Measurements from ENCODE around the gene RCCD1. TPM values are rescaled to one million over a fixed set of nuclear protein-coding genes. Genes with fewer than 3 reads are reported as not detected.
A peak's percentile ranks its signal among the peaks of the same experiment; 100 is the strongest.

Gene RCCD1
- total and polyA plus RNA-seq, 2 experiments from 2014 or later = 9.8 to 13.0 TPM

DNA sequence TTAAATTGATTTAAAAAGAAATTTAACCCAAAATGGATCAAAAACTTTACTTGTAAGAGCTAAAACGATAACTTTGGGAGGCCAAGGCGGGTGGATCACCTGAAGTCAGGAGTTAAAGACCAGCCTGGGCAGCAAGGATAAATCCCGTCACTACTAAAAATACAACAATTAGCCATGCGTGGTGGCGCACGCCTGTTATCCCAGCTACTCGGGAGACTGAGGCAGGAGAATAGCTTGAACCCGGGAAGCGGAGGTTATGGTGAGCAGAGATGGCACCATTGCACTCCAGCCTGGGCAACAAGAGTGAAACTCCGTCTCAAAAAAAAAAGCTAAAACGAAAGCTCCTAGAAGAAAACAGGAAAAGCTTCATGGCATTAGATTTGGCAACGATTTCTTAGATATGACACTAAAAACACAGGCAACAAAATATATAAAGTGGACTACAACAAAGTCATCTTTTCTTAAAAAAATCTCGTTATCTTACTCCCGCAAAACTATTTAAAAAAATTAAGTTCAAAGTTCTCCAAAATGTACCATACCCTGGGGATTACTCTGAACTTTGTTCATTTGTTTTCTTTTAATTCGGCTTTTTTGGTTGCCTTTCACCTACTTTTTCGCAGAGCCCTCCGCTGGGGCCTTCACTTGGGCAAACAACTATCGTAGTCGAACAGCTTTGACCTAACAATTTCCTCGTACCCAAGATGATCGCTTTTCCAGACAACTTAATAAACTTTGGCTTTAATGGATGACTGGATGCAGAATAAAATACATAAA lies 25.3 kb upstream of the RCCD1 start:
- in situ Hi-C loops (cut with MboI) = no loop called here
- peak; percentile 6 for DNase-seq

DNA sequence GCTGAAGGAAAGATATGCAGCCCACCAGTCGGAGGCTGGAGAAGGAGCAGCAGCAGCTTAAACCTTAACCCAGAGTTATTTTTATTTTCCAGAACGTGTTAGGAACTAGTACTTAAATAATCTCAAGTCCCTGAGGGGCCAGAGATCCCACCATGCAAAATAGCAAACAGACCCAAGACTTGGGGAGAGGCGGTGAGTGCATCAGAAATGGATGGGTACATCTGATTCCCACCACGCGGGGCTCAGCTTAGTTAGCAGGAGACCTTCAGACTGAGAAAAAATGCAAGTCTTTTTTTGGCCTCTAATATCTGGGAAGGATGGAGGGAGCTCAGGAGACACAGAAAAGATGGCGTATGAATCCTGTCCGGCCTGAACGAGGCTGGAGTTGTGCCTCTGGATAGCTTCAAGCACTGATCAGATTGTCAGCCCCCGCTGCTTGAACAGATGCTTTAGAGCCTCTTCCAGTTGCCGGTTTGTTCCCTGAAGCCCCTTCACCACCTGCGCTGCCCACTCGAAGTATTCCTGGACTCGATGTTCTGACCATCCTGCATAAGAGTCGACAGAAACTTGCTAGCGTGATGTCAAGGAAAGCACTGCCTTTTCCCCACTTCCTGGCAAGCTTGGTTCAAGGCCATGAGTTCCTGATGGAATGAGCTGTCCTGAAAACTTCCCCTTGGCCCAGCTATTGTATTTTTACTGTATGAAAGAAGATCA lies 23.7 kb upstream of the RCCD1 start:
- peaks cover 6% of the 10 kb centered on the region for H3K79me2 ChIP-seq (ENCODE audit: insufficient read depth)
- H3K9ac ChIP-seq = peak overlapping the region; percentile 89
- H3F3A ChIP-seq (ENCODE audit: insufficient read depth) = peaks cover 13% of the 10 kb centered on the region; the same call in 1 of the 2 replicates
- H3K27me3 ChIP-seq (replicated peaks; ENCODE audit: insufficient read depth) = no peaks in the 10 kb centered on the region
- WGBS, 2 experiments (ENCODE audit: low coverage in 1 of 2, low lambda C conversion rate in 2 of 2, missing lambda C conversion rate in 2 of 2) = 84 to 89% methylated on average over 15 of the region's 15 CpGs
- H3K4me2 ChIP-seq (ENCODE audit: unreplicated experiment) = peak overlapping the region; percentile 96
- H3K9me2 ChIP-seq (ENCODE audit: insufficient read depth) = no peaks in the 10 kb centered on the region
- no peaks in the 10 kb centered on the region for H3K9me3 ChIP-seq (ENCODE audit: low read depth)
- H3K36me3 ChIP-seq (ENCODE audit: low read depth) = no peaks in the 10 kb centered on the region
- peak overlapping the region; percentile 78; the same call in 1 of the 2 replicates for H3K27ac ChIP-seq
- in situ Hi-C loops (cut with MboI) = no loop called here
- DNase-seq = peak; percentile 33
- peak overlapping the region; percentile 85 for H3K4me3 ChIP-seq
- peak overlapping the region; percentile 99 for H2AFZ ChIP-seq
- H3K4me1 ChIP-seq (ENCODE audit: insufficient read depth) = peaks cover 12% of the 10 kb centered on the region
- TF ChIP-seq EZH2 (IDR thresholded peaks at IDR 0.05; ENCODE audit: insufficient read depth, poor library complexity, severe bottlenecking) = no peak
- TF ChIP-seq EZH2phosphoT487 (IDR thresholded peaks at IDR 0.05; ENCODE audit: insufficient read depth, low read depth) = no peak
- H4K20me1 ChIP-seq (ENCODE audit: insufficient read depth) = no peaks in the 10 kb centered on the region

More for the DNA sequence above, 25.3 kb upstream of the RCCD1 start:
- no peaks in the 10 kb centered on the region for H3K27me3 ChIP-seq (replicated peaks; ENCODE audit: insufficient read depth)
- peak overlapping the region; percentile 85 for H3K4me3 ChIP-seq
- no peaks in the 10 kb centered on the region for H3K36me3 ChIP-seq (ENCODE audit: low read depth)
- no peaks in the 10 kb centered on the region for H4K20me1 ChIP-seq (ENCODE audit: insufficient read depth)
- WGBS, 2 experiments (ENCODE audit: low coverage in 1 of 2, low lambda C conversion rate in 2 of 2, missing lambda C conversion rate in 2 of 2) = 59 to 64% methylated on average over 21 of the region's 21 CpGs
- H3K9me3 ChIP-seq (ENCODE audit: low read depth) = no peaks in the 10 kb centered on the region
- H3K9me2 ChIP-seq (ENCODE audit: insufficient read depth) = no peaks in the 10 kb centered on the region
- H3K4me1 ChIP-seq (ENCODE audit: insufficient read depth) = peaks cover 11% of the 10 kb centered on the region
- peaks cover 13% of the 10 kb centered on the region; the same call in 1 of the 2 replicates for H3F3A ChIP-seq (ENCODE audit: insufficient read depth)
- no peaks in the 10 kb centered on the region for H3K79me2 ChIP-seq (ENCODE audit: insufficient read depth)
- peak overlapping the region; percentile 78 for H3K27ac ChIP-seq
- H3K4me2 ChIP-seq (ENCODE audit: unreplicated experiment) = peak overlapping the region; percentile 92
- no peak for TF ChIP-seq EZH2 (IDR thresholded peaks at IDR 0.05; ENCODE audit: insufficient read depth, poor library complexity, severe bottlenecking)
- TF ChIP-seq EZH2phosphoT487 (IDR thresholded peaks at IDR 0.05; ENCODE audit: insufficient read depth, low read depth) = no peak
- H2AFZ ChIP-seq = peak overlapping the region; percentile 99
- H3K9ac ChIP-seq = peak overlapping the region; percentile 89

DNA sequence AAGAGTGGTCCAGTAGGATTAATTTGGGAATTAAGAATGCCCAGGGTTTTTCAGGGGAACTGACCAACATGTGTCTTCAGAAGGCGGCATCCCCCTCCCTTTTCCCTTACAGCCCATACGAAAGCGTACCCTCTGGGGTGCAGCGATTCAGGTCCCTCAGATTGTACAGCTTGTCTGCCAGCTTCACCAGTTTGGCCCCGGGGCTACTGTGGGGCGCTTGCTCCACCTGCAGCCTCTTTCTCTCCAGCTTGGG lies 23.2 kb upstream of the RCCD1 start:
- no peak overlapping the region for H3K27ac ChIP-seq

DNA sequence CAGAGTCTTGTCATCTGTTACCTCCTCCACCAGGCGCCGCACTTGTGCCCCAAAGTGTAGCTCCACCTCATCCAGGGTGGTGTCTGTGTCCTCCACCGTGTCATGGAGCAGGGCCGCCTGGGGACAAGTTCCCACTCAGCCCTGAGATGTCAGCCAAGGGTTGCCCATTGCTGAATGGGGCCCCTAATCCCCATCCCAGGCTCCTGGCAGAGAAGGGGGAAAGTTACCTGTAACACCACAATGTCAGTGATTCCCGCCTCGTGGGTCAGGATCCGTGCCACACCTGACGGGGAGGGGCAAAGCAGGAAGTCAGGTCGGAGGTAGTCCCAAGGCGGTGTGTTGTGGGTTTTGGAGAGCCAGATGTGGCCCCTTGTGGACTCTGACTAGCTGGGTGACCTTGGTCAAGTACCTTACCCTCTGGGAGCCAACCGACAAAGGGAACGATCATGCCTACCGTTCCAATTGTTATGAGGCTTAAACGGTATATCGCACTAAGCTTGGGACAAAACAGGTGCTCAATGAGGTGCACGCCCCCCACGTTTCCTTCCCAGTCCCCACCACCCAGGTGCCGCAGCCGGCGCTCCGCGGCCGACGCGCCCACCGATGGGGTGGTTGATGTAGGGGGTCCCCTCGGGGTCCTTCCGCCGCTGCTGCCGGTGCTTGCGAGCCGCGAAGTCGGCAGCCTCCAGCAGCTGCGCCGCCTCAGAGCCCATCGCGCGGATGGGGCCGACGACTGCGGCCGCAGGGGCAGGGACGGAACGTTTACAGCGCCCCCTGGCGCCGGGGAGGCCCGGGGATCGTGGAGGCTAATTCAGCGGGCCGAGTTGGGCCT lies 22.6 kb upstream of the RCCD1 start, which contains the start of gene HDDC3:
TSS of gene HDDC3 (minus strand) at position 722 of the 832 bp plus-strand sequence. CDS start at position 713, 9 bp downstream.
- in situ Hi-C loops (cut with MboI) = no loop called here
- no peaks in the 10 kb centered on the region for H3K9me2 ChIP-seq (ENCODE audit: insufficient read depth)
- peaks cover 13% of the 10 kb centered on the region; the same call in 1 of the 2 replicates for H3F3A ChIP-seq (ENCODE audit: insufficient read depth)
- peak within 1 kb of the TSS; percentile 97 for H2AFZ ChIP-seq
- peak within 1 kb of the TSS; percentile 95 for H3K4me3 ChIP-seq
- peaks cover 16% of the 10 kb centered on the region for H3K79me2 ChIP-seq (ENCODE audit: insufficient read depth)
- H4K20me1 ChIP-seq (ENCODE audit: insufficient read depth) = no peaks in the 10 kb centered on the region
- H3K9ac ChIP-seq = peak within 1 kb of the TSS; percentile 82
- 3 to 5% methylated on average over 34 to 52 of the region's 52 CpGs for WGBS, 2 experiments (ENCODE audit: low coverage in 1 of 2, low lambda C conversion rate in 2 of 2, missing lambda C conversion rate in 2 of 2)
- no peaks in the 10 kb centered on the region for H3K27me3 ChIP-seq (replicated peaks; ENCODE audit: insufficient read depth)
- TF ChIP-seq EZH2 (IDR thresholded peaks at IDR 0.05; ENCODE audit: insufficient read depth, poor library complexity, severe bottlenecking) (no peak), EZH2phosphoT487 (IDR thresholded peaks at IDR 0.05; ENCODE audit: insufficient read depth, low read depth) (no peak)
- H3K36me3 ChIP-seq (ENCODE audit: low read depth) = no peaks in the 10 kb centered on the region
- H3K9me3 ChIP-seq (ENCODE audit: low read depth) = no peaks in the 10 kb centered on the region
- H3K27ac ChIP-seq = no peak within 1 kb of the TSS
- peak; percentile 93 for DNase-seq
- peaks cover 20% of the 10 kb centered on the region for H3K4me1 ChIP-seq (ENCODE audit: insufficient read depth)
- H3K4me2 ChIP-seq (ENCODE audit: unreplicated experiment) = peak within 1 kb of the TSS; percentile 96

More for the DNA sequence above, 23.2 kb upstream of the RCCD1 start:
- H3K27me3 ChIP-seq (replicated peaks; ENCODE audit: insufficient read depth) = no peaks in the 10 kb centered on the region
- no peaks in the 10 kb centered on the region for H3K9me2 ChIP-seq (ENCODE audit: insufficient read depth)
- H3K9me3 ChIP-seq (ENCODE audit: low read depth) = no peaks in the 10 kb centered on the region
- peak overlapping the region; percentile 96 for H3K4me2 ChIP-seq (ENCODE audit: unreplicated experiment)
- no peaks in the 10 kb centered on the region for H3K36me3 ChIP-seq (ENCODE audit: low read depth)
- peak overlapping the region; percentile 95 for H3K4me3 ChIP-seq
- H3K9ac ChIP-seq = no peak overlapping the region
- H3F3A ChIP-seq (ENCODE audit: insufficient read depth) = peaks cover 13% of the 10 kb centered on the region; the same call in 1 of the 2 replicates
- peak overlapping the region; percentile 97 for H2AFZ ChIP-seq
- no peak for DNase-seq
- WGBS, 2 experiments (ENCODE audit: low coverage in 1 of 2, low lambda C conversion rate in 2 of 2, missing lambda C conversion rate in 2 of 2) = 59 to 62% methylated on average over 6 of the region's 6 CpGs
- H3K4me1 ChIP-seq (ENCODE audit: insufficient read depth) = peaks cover 17% of the 10 kb centered on the region
- in situ Hi-C loops (cut with MboI) = no loop called here
- H4K20me1 ChIP-seq (ENCODE audit: insufficient read depth) = no peaks in the 10 kb centered on the region
- TF ChIP-seq EZH2phosphoT487 (IDR thresholded peaks at IDR 0.05; ENCODE audit: insufficient read depth, low read depth) (no peak), EZH2 (IDR thresholded peaks at IDR 0.05; ENCODE audit: insufficient read depth, poor library complexity, severe bottlenecking) (no peak)
- H3K79me2 ChIP-seq (ENCODE audit: insufficient read depth) = peaks cover 11% of the 10 kb centered on the region
